Astrocyte (in vitro differentiated cells and primary cell): ENCODE results near the gene ZNF592.

ENCODE experiments used
- EZH2 ChIP-seq: IDR thresholded peaks from 2 replicates; pipeline ENCODE4 v1.6.1; 2012; ENCODE audit warnings: mild to moderate bottlenecking, low read length, inconsistent platforms; ENCODE audit not compliant: insufficient read depth
- TF ChIP-seq, protein P1 (sequence below): IDR thresholded peaks from 2 replicates; pipeline ENCODE4 v1.5.1; 2011; ENCODE audit warnings: low read depth, mild to moderate bottlenecking, inconsistent platforms, low read length, moderate library complexity; ENCODE audit not compliant: insufficient read depth

DNA sequence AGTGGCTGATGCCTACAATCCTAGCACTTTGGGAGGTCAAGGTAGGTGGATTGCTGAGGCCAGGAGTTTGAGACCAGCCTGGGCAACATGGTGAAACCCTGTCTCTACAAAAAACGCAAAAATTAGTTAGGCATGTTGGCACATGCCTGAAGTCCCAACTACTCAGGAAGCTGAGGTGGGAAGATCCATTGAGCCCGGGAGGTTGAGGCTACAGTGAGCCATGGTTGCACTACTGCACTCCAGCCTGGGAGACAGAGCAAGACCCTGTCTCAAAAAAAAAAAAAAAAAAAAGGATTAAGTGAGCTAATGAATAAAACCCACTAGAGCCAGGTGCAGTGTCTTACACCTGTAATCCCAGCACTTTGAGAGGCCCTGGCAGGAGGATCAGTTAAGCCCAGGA, 25.8 kb upstream of the ZNF592 start:
- TF ChIP-seq, protein P1, sequence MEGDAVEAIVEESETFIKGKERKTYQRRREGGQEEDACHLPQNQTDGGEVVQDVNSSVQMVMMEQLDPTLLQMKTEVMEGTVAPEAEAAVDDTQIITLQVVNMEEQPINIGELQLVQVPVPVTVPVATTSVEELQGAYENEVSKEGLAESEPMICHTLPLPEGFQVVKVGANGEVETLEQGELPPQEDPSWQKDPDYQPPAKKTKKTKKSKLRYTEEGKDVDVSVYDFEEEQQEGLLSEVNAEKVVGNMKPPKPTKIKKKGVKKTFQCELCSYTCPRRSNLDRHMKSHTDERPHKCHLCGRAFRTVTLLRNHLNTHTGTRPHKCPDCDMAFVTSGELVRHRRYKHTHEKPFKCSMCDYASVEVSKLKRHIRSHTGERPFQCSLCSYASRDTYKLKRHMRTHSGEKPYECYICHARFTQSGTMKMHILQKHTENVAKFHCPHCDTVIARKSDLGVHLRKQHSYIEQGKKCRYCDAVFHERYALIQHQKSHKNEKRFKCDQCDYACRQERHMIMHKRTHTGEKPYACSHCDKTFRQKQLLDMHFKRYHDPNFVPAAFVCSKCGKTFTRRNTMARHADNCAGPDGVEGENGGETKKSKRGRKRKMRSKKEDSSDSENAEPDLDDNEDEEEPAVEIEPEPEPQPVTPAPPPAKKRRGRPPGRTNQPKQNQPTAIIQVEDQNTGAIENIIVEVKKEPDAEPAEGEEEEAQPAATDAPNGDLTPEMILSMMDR, result no peak
- TF ChIP-seq EZH2, result no peak
